Neural cell (in vitro differentiated cells): ENCODE data around the gene DPYD.

Experiments used
- EP300 ChIP-seq: fragments of 450-650 bp; conservative IDR thresholded peaks from 2 replicates; pipeline ENCODE4 v1.6.1; 2014; ENCODE audit warnings: antibody characterized with exemption, mild to moderate bottlenecking, moderate library complexity; ENCODE audit not compliant: poor library complexity, severe bottlenecking
- EZH2 ChIP-seq: fragments of 200-600, 300-800 bp; shearing (Covaris generic), sonication (generic); IDR thresholded peaks from 2 replicates; pipeline ENCODE4 v1.6.1; 2014; ENCODE audit warnings: antibody characterized with exemption, low read length, borderline replicate concordance, mild to moderate bottlenecking; ENCODE audit not compliant: insufficient read depth, poor library complexity, severe bottlenecking
- POLR2AphosphoS5 ChIP-seq: IDR thresholded peaks from 2 replicates; pipeline ENCODE4 v1.6.1; 2012
- RAD21 ChIP-seq: fragments of 450-650 bp; conservative IDR thresholded peaks from 2 replicates; pipeline ENCODE4 v1.6.1; 2014; ENCODE audit warnings: antibody characterized with exemption, mild to moderate bottlenecking, moderate library complexity
- REST ChIP-seq: IDR thresholded peaks from 2 replicates; pipeline ENCODE4 v1.6.1; 2012; ENCODE audit warnings: borderline replicate concordance
- SMC3 ChIP-seq: fragments of 450-650 bp; conservative IDR thresholded peaks from 2 replicates; pipeline ENCODE4 v1.6.1; 2014; ENCODE audit warnings: antibody characterized with exemption, mild to moderate bottlenecking, moderate library complexity; ENCODE audit not compliant: poor library complexity
- TAF1 ChIP-seq: IDR thresholded peaks from 2 replicates; pipeline ENCODE4 v1.6.1; 2012; ENCODE audit warnings: low read depth
- TF ChIP-seq, protein P1 (sequence below): fragments of 450-650 bp; IDR thresholded peaks from 2 replicates; pipeline ENCODE4 v1.5.1; 2014; ENCODE audit warnings: antibody characterized with exemption, mild to moderate bottlenecking, moderate library complexity; ENCODE audit not compliant: poor library complexity, severe bottlenecking

GRCh38 chr1:97507863-97508262, 413.0 kb downstream of the DPYD start:
- TF ChIP-seq, protein P1, sequence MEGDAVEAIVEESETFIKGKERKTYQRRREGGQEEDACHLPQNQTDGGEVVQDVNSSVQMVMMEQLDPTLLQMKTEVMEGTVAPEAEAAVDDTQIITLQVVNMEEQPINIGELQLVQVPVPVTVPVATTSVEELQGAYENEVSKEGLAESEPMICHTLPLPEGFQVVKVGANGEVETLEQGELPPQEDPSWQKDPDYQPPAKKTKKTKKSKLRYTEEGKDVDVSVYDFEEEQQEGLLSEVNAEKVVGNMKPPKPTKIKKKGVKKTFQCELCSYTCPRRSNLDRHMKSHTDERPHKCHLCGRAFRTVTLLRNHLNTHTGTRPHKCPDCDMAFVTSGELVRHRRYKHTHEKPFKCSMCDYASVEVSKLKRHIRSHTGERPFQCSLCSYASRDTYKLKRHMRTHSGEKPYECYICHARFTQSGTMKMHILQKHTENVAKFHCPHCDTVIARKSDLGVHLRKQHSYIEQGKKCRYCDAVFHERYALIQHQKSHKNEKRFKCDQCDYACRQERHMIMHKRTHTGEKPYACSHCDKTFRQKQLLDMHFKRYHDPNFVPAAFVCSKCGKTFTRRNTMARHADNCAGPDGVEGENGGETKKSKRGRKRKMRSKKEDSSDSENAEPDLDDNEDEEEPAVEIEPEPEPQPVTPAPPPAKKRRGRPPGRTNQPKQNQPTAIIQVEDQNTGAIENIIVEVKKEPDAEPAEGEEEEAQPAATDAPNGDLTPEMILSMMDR: no peak
- TF ChIP-seq POLR2AphosphoS5 (no peak), EZH2 (no peak), EP300 (no peak), REST (no peak), TAF1 (no peak), RAD21 (no peak), SMC3 (no peak)
